ENCODE results near the gene HSP90AB1.

Gene HSP90AB1

DNA sequence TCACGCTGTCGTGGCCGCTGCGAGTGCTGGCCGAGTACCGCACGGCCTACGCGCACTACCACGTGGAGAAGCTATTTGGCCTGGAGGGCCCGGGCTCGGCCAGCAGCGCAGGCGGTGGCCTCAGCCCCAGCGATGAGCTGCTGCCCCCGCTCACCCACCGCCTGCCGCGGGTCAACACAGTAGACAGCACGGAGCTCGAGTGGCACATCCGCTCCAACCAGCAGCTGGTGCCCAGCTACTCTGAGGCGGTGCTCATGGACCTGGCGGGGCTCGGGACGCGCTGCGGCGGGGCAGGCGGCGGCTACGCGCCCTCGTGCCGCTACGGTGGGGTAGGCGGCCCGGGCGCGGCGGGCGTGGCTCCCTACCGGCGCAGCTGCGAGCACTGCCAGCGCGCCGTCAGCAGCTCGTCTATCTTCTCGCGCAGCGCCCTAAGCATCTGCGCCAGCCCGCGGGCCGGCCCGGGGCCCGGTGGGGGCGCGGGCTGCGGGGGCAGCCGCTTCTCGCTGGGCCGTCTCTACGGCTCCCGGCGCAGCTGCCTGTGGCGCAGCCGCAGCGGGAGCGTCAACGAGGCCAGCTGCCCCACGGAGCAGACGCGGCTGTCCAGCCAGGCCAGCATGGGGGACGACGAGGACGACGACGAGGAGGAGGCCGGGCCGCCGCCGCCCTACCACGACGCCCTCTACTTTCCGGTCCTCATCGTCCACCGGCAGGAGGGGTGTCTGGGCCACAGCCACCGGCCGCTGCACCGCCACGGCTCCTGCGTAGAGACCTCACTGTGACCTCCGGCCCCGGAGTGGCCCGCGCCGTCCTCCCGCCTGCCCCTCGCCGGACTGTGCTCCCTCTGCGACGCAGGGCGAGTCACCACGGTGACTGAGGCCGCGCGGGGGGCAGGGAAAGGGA, 29.1 kb downstream of the HSP90AB1 start:
- TF ChIP-seq, protein P1, sequence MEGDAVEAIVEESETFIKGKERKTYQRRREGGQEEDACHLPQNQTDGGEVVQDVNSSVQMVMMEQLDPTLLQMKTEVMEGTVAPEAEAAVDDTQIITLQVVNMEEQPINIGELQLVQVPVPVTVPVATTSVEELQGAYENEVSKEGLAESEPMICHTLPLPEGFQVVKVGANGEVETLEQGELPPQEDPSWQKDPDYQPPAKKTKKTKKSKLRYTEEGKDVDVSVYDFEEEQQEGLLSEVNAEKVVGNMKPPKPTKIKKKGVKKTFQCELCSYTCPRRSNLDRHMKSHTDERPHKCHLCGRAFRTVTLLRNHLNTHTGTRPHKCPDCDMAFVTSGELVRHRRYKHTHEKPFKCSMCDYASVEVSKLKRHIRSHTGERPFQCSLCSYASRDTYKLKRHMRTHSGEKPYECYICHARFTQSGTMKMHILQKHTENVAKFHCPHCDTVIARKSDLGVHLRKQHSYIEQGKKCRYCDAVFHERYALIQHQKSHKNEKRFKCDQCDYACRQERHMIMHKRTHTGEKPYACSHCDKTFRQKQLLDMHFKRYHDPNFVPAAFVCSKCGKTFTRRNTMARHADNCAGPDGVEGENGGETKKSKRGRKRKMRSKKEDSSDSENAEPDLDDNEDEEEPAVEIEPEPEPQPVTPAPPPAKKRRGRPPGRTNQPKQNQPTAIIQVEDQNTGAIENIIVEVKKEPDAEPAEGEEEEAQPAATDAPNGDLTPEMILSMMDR (IDR thresholded peaks at IDR 0.05): no peak
- H3K4me3 ChIP-seq (ENCODE audit: low read depth in 1 of 2, low read length in 1 of 2): no peak overlapping the region
- peaks cover 0 to 13% of the 10 kb centered on the region in 2 experiments for H3K4me1 ChIP-seq (ENCODE audit: control insufficient read depth in 1 of 2, insufficient read depth in 1 of 2, low read depth in 1 of 2, low read length in 1 of 2)
- no peaks in the 10 kb centered on the region for H3K36me3 ChIP-seq
- peaks cover 100% of the 10 kb centered on the region for H3K27me3 ChIP-seq
- no peaks in the 10 kb centered on the region for H3K9me3 ChIP-seq
- no peak overlapping the region for H3K27ac ChIP-seq

DNA sequence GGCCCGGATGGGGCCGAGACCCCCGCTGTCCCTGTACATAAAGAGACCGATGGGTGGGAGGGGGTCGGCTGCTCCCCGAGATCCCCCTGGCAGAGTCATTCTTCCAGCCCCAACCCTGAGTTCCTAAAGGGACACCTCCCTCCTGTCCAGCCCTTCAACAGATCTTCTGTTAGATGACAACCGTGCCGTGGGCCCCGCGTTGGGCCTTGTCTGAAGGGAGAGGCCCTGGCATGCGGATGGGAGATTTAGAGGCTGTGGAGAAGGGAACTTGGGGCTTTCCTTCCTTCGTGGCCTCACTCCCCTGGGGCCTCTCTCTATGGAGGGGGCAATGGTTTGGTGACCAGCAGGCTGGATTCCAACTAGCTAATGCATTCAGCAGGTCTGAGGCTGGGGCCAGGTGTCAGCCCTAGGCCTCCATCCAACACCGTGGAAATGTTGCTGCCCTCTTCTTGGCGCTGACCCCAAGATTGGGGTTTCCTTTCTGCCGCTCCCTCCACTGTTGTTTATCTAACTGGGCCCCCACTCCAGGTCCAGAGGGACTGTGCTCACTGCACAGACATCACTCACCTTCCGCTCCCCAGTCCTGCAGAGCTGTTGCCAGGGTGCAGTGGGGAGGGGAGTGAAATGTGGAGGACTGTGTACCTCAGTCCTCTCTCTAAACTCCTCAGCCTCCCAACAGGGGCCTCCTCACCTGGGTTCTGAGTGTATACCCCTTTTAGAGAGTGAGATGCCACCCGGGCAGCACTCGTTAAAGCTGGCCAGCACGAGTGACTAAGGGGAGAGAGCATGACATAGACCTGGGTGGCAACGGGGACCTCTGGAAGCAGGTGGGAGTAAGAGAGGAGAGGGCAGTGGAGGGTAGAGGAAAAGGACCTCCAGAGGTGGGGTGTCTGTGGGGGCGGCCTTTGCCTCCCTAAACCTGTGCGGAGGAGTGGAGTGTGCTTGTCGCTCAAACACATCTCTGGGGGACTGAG, 30.1 kb downstream of the HSP90AB1 start:
- Histone ChIP-seq H3K4me3 (ENCODE audit: low read depth in 1 of 2, low read length in 1 of 2) (no peak overlapping the region), H3K4me1 (ENCODE audit: control insufficient read depth in 1 of 2, insufficient read depth in 1 of 2, low read depth in 1 of 2, low read length in 1 of 2) (peaks cover 0 to 9% of the 10 kb centered on the region in 2 experiments), H3K9me3 (no peaks in the 10 kb centered on the region), H3K27ac (no peak overlapping the region), H3K36me3 (no peaks in the 10 kb centered on the region), H3K27me3 (peaks cover 100% of the 10 kb centered on the region)
- TF ChIP-seq, protein P1 (IDR thresholded peaks at IDR 0.05): no peak

DNA sequence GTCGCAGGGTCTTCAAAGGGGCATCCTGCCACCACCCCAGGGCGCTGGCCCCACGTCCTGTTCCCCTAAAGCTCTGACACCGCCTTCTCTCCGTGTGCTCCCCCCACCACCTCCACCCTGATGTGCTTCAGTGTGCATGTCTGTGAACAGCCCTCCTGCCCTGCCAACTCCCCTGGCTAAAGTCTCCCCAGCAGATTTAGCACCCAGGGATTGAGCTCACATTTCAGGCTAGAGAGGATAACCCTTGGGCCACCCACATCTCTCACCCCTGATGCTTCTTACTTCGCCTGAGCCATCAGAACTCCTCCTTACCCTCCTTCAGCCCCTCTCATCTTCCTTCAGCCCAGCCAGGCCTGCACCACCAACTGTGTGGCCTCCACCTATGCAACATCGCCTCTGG, 30.9 kb downstream of the HSP90AB1 start:
- Histone ChIP-seq H3K36me3 (no peaks in the 10 kb centered on the region), H3K9me3 (no peaks in the 10 kb centered on the region), H3K4me3 (ENCODE audit: low read depth in 1 of 2, low read length in 1 of 2) (no peak overlapping the region), H3K4me1 (ENCODE audit: control insufficient read depth in 1 of 2, insufficient read depth in 1 of 2, low read depth in 1 of 2, low read length in 1 of 2) (peaks cover 4 to 14% of the 10 kb centered on the region in 2 experiments), H3K27me3 (peaks cover 93% of the 10 kb centered on the region), H3K27ac (no peak overlapping the region)
- TF ChIP-seq, protein P1 (IDR thresholded peaks at IDR 0.05): no peak

DNA sequence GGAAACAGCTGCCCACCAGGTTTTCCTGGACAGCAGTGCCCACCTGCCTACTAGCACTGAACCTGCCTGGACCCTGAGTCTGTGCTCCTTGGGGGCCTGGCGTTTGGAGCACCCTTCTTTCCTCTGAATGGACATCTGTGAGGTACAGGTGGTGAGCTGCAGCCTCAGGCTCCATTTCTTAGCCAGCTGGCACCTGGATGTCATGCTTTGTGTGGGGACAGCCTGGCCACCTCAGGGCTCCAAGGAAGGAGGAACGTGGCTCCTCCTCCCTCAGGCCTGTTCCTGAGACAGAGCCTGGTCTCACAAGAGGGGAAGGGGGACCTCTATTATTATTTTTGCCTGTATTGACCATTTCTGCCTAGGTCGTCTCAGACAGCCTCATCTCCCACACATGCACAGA, 31.4 kb downstream of the HSP90AB1 start:
- no peak overlapping the region for H3K27ac ChIP-seq
- peaks cover 88% of the 10 kb centered on the region for H3K27me3 ChIP-seq
- H3K36me3 ChIP-seq: no peaks in the 10 kb centered on the region
- no peak overlapping the region for H3K4me3 ChIP-seq (ENCODE audit: low read depth in 1 of 2, low read length in 1 of 2)
- TF ChIP-seq, protein P1 (IDR thresholded peaks at IDR 0.05): no peak
- peaks cover 8 to 17% of the 10 kb centered on the region in 2 experiments for H3K4me1 ChIP-seq (ENCODE audit: control insufficient read depth in 1 of 2, insufficient read depth in 1 of 2, low read depth in 1 of 2, low read length in 1 of 2)
- H3K9me3 ChIP-seq: no peaks in the 10 kb centered on the region

DNA sequence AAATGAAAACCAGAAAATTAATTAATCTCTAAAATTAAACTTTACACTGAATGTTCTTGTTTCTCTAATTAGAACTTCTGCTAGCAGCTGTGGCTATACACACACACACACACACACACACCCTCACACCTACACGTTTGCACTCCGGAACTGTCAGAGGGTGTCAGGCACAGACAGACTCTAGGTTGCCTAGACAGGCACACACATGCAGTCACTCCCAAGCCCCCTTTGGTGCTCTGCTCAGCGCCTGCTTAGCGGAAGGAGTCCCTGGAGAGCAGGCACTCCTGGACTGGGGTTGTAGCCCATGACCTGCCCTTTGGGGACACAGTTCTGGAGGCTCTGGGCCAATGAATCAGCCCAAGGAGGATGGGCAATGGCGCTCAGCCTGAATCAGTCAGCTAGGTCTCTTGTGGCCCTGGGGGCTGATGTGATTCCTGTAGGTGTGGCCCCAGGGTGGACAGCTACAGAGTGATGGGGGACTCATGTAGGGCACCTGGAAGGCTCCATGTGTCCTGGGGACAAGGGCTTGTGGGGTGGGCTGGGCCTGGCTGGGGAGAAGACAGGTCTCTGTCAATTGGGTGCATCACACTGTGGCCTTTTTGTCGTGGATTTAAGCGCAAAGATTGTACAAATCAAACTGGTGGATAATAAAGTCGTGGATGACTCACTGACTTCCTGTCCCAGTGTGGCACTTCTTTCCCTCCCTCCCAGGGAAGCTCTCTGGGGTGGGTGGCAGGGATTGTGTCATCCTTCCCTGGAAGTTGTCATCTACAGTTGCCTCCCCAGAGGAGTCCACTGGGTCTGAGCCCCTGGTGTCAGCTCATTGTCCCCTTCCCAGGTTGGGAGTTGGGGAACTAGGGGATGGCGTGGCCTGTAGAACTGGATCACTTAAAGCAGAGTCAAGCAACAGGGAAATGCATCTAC, 32.1 kb downstream of the HSP90AB1 start:
- Histone ChIP-seq H3K36me3 (no peaks in the 10 kb centered on the region), H3K27me3 (peaks cover 81% of the 10 kb centered on the region), H3K9me3 (no peaks in the 10 kb centered on the region), H3K27ac (no peak overlapping the region), H3K4me1 (ENCODE audit: control insufficient read depth in 1 of 2, insufficient read depth in 1 of 2, low read depth in 1 of 2, low read length in 1 of 2) (peaks cover 15 to 24% of the 10 kb centered on the region in 2 experiments), H3K4me3 (ENCODE audit: low read depth in 1 of 2, low read length in 1 of 2) (no peak overlapping the region)
- TF ChIP-seq, protein P1 (IDR thresholded peaks at IDR 0.05): no peak

Data from neutrophil (primary cell).